Bronchial epithelial cell (primary cell): ENCODE measurements around the gene KMO. TPM values are rescaled to one million over a fixed set of nuclear protein-coding genes. Genes with fewer than 3 reads are reported as not detected.

Source experiments
- DNase-seq: peaks from one replicate; pipeline ENCODE4 v3.0.0-alpha.2; 2010; ENCODE audit warnings: low read depth
- FAIRE-seq: peaks from 2 replicates; lab custom pipeline; 2011; peaks lifted over from hg19 to GRCh38; lab: Jason Lieb, UNC
- H3K27me3 ChIP-seq: 2 replicates; pipeline ENCODE4 v1.5.1; 2011; ENCODE audit warnings: low read length; ENCODE audit not compliant: control insufficient read depth, insufficient read depth
- H3K36me3 ChIP-seq: 2 replicates; pipeline ENCODE4 v1.5.1; 2011; ENCODE audit warnings: low read length; ENCODE audit not compliant: control insufficient read depth, insufficient read depth
- H3K4me3 ChIP-seq: 2 replicates; pipeline ENCODE4 v1.5.1; 2011; ENCODE audit warnings: mild to moderate bottlenecking, low read depth, low read length, control low read depth
- total RNA-seq: library from RNA; depleted of rRNA; stranded (reverse); fragments of >200 nt; gene quantifications from 2 replicates; pipeline ENCODE4 v1.2.1, GENCODE V29; 2014
- TF ChIP-seq, protein P1 (sequence below): IDR thresholded peaks from 2 replicates; pipeline ENCODE4 v1.5.1; 2011; ENCODE audit warnings: mild to moderate bottlenecking, moderate library complexity, low read length, control low read depth, inconsistent platforms; ENCODE audit not compliant: insufficient read depth, severe bottlenecking

Gene KMO
- total RNA-seq, 1 donor from 2014 or later, result not detected

DNA sequence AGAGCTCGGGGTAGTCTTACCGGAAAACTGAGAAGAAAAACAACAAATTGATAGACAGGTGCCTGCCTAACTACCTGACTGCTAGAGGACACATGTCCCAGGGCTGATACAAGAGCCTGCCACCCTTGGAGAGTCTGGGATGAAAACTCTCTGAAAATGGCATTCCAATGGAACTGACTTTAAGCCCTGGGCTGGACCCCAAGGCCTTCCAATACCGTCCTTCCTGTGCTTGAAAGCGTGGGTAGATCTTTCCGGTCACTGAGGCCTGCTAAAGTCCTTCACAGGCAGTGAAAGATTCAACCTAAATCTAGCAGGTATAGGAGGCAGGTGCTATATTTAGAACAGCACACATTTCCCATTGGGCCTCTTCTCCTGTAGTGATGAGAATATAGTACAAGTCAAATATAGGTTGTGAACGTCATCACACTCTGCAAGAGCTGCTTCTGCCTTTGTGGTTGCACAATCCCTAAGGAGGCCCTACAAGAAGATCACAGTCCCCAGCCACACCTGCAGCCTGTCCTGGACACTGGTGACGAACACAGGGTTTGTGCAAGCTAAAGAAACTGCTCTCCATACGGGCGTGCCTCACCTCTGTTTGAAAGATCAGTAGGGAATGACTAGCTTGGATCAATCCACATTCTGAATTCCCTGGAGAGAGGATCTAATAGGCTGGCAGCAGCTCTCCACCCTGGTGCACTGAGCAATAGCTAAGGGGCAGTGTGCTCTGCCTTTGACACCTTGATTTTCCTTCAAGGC lies 108.9 kb downstream of the KMO start:
- H3K36me3 ChIP-seq, result no peaks in the 10 kb centered on the region
- TF ChIP-seq, protein P1, sequence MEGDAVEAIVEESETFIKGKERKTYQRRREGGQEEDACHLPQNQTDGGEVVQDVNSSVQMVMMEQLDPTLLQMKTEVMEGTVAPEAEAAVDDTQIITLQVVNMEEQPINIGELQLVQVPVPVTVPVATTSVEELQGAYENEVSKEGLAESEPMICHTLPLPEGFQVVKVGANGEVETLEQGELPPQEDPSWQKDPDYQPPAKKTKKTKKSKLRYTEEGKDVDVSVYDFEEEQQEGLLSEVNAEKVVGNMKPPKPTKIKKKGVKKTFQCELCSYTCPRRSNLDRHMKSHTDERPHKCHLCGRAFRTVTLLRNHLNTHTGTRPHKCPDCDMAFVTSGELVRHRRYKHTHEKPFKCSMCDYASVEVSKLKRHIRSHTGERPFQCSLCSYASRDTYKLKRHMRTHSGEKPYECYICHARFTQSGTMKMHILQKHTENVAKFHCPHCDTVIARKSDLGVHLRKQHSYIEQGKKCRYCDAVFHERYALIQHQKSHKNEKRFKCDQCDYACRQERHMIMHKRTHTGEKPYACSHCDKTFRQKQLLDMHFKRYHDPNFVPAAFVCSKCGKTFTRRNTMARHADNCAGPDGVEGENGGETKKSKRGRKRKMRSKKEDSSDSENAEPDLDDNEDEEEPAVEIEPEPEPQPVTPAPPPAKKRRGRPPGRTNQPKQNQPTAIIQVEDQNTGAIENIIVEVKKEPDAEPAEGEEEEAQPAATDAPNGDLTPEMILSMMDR, result no peak
- DNase-seq (peak; percentile 50), FAIRE-seq (no peak)
- no peaks in the 10 kb centered on the region for H3K27me3 ChIP-seq
- peak overlapping the region; percentile 33 for H3K4me3 ChIP-seq

DNA sequence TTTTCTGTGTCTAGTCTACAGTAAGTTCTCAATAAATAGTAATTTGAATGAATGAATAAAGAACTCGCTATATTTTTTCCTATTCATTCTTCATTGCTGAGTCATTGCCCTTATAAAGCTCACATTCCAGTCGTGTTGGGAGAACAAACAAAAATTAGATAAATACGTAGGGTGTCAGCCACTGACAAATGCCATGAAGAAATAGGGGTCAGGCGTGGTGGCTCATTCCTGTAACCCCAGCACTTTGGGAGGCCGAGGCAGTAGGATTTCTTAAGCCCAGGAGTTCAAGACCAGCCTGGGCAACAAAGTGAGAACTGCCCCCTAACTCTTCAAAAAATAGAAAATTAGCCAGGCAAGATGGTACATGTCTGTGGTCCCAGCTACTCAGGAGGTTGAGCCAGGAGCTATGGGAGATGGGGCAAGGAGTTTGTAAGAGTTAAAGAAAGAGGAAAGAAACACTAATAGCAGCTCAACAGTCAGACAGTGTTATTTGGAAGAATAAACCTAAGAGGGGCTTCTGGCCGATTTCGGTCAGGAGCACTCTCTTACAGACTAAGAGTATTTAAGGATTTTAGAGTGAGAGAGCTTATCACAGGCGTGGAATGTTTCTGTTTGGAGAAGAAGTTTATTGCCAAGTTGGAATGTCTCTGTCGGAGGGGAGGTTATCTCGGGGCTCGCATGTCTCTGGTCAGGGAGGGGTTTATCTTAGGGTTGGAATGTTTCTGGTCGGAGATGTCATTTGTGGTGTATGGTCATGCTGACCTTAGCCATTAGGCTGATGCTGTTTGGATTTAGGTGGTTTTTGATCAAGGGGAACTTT lies 109.8 kb downstream of the KMO start:
- DNase-seq, result peak; percentile 70
- TF ChIP-seq, protein P1, result no peak
- no peak for FAIRE-seq
- H3K27me3 ChIP-seq, result no peaks in the 10 kb centered on the region
- no peak overlapping the region for H3K4me3 ChIP-seq
- H3K36me3 ChIP-seq, result no peaks in the 10 kb centered on the region

DNA sequence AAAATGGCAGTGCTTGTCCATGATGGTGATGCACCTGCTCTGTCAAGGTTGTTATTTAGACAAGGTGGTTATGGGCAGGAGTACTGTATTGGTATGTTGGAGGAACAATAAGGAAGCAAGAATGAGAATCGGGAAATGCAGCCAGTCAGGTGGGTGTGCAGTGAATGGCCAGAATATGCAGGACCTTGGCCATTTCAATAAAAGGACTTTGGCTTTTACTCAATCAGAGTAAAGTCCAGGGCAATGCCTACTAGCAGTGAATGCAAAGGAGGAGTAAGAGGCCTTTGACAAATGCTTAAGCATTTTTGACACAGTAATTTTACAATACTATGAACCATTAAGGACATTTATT lies 110.4 kb downstream of the KMO start:
- TF ChIP-seq, protein P1, result no peak
- no peak for DNase-seq
- no peak for FAIRE-seq
- H3K27me3 ChIP-seq, result no peaks in the 10 kb centered on the region
- no peaks in the 10 kb centered on the region for H3K36me3 ChIP-seq
- no peak overlapping the region for H3K4me3 ChIP-seq

DNA sequence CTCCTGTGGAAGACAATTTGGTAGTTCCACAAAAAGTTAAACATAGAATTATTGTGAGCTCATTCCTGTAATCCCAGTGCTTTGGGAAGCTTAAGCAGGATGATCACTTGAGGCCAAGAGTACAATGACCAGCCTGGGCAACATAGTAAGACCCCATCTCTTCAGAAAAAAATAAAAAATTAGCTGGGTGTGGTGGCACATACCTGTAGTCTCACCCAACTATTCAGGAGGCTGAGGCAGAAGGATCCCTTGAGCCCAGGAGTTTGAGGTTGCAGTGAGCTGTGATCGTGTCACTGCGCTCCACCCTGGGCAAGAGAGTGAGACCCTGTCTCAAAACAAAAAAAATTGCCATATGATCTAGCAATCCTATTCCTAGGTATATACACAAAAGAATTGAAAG lies 112.1 kb downstream of the KMO start:
- FAIRE-seq, result no peak
- Histone ChIP-seq H3K36me3 (no peaks in the 10 kb centered on the region), H3K27me3 (no peaks in the 10 kb centered on the region), H3K4me3 (no peak overlapping the region)
- TF ChIP-seq, protein P1, result no peak
- no peak for DNase-seq

DNA sequence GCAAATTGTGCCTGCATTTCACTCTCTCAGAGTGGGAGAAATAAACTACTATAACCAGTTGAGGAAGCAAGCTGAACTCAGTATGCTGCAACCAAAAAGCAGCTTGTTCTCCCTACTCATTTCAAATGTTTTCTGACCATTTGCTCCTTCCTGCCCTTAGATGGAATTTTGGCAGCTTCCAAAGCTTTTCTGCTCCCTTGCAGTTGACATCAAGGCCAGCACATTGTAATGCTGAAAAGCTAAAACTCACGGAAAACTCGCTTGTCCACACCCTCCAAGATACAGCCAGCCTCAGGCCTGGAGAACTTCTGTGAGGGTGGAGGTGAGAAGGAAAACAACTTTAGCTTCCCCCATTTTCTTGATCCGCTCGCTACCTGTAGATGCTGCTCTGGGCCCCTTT lies 113.0 kb downstream of the KMO start:
- Histone ChIP-seq H3K27me3 (no peaks in the 10 kb centered on the region), H3K4me3 (no peak overlapping the region), H3K36me3 (no peaks in the 10 kb centered on the region)
- FAIRE-seq (no peak), DNase-seq (no peak)
- TF ChIP-seq, protein P1, result no peak

Other genes with a start within 250 kb of the KMO start
- not detected in 2 replicates for gene RGS7, start 175.2 kb upstream of the KMO start, total RNA-seq
- 33.7 and 41.1 TPM in 2 replicates for gene FH, start 12.6 kb upstream of the KMO start, total RNA-seq
- 11.1 and 12.9 TPM in 2 replicates for gene CHML, start 108.0 kb downstream of the KMO start, total RNA-seq
- gene OPN3, start 108.0 kb downstream of the KMO start, total RNA-seq, result 14.7 and 23.8 TPM in 2 replicates
- gene WDR64, start 119.9 kb downstream of the KMO start, total RNA-seq, result under 0.01 TPM in 1 of 2 replicates, not detected in the other